ENCODE data around the gene PPFIA2.
"Not testable (repeated sequence)": the region's sequence is repeated elsewhere in the genome, so short reads cannot be mapped to it uniquely, and the experiment has no call there.

Gene PPFIA2

GRCh38 chr12:81212996-81213696, 546.0 kb downstream of the PPFIA2 start:
- in situ Hi-C loops (cut with HindIII; ENCODE audit: low sequenced_read_pairs): no loop called here
- TF ChIP-seq, protein P1, sequence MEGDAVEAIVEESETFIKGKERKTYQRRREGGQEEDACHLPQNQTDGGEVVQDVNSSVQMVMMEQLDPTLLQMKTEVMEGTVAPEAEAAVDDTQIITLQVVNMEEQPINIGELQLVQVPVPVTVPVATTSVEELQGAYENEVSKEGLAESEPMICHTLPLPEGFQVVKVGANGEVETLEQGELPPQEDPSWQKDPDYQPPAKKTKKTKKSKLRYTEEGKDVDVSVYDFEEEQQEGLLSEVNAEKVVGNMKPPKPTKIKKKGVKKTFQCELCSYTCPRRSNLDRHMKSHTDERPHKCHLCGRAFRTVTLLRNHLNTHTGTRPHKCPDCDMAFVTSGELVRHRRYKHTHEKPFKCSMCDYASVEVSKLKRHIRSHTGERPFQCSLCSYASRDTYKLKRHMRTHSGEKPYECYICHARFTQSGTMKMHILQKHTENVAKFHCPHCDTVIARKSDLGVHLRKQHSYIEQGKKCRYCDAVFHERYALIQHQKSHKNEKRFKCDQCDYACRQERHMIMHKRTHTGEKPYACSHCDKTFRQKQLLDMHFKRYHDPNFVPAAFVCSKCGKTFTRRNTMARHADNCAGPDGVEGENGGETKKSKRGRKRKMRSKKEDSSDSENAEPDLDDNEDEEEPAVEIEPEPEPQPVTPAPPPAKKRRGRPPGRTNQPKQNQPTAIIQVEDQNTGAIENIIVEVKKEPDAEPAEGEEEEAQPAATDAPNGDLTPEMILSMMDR (IDR thresholded peaks at IDR 0.05; ENCODE audit: low read depth, low read length): no peak
- no peak for DNase-seq (ENCODE audit: low read depth, low spot score)
- no peak overlapping the region for H3K4me3 ChIP-seq (ENCODE audit: low read depth, low read length)

DNA sequence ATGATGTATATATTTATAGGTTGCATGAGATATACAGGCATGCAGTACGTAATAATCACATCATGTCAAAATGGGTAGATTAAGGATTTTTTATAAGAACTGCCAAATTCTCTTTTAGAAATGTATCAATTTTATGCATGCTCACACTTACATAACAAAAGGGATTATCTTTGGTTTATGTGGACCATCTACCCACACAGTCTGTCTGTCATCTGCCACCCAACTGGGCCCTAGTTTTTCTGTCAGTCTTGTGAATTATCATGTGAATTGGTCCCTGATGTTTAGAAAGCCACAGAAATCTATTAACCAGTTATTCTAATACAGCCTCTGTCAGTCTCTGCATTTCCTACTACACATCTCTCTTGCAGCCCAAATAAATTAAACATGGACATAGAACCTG, 547.8 kb downstream of the PPFIA2 start:
- no peak overlapping the region for H3K4me3 ChIP-seq (ENCODE audit: low read depth, low read length)
- TF ChIP-seq, protein P1 (IDR thresholded peaks at IDR 0.05; ENCODE audit: low read depth, low read length): no peak
- in situ Hi-C loops (cut with HindIII; ENCODE audit: low sequenced_read_pairs): no loop called here
- DNase-seq (ENCODE audit: low read depth, low spot score): no peak

GRCh38 chr12:81209772-81210225, 549.4 kb downstream of the PPFIA2 start:
- peak; percentile 71 for DNase-seq (ENCODE audit: low read depth, low spot score)
- in situ Hi-C loops (cut with HindIII; ENCODE audit: low sequenced_read_pairs); H3K4me3 ChIP-seq (ENCODE audit: low read depth, low read length): not testable (repeated sequence)

- in situ Hi-C loops (cut with HindIII; ENCODE audit: low sequenced_read_pairs): no loop called here
- no peak overlapping the region for H3K4me3 ChIP-seq (ENCODE audit: low read depth, low read length)
- DNase-seq (ENCODE audit: low read depth, low spot score): peak; percentile 22
- TF ChIP-seq, protein P1 (IDR thresholded peaks at IDR 0.05; ENCODE audit: low read depth, low read length): no peak
These were observed 550.1 kb downstream of the PPFIA2 start for GRCh38 chr12:81209012-81209411.

DNA sequence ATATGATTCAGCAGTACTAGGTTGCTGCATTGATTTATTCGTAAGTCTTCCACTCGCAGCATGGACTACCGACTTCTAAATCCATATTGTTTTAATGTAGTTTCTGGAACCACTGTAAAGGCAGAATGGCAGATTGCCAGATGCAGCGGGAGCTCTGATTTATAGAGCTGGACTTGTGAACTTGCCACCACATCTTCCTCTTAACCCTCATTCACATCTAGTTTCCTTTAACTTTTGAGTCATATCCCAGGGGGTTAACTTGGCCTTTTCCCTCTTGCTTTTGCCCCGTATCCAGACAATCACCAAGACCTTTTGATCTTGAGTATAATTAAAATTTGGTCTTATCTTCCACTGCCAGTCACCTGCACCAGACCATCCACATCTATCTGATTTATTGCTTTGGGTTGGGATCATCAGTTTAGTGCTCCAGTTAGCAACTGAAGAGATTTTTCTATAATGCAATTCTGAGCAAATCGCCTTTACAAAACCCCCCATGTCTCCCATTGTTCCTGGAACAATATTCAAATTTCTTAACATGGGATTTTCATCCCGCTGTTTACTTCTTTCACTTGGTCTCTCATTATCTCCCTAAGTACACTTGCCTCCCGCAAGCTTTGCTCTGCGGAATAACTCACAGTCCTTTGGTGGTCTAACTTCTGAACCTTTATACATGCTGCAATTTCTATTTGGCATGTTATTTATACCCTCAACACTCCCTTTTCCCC, 550.8 kb downstream of the PPFIA2 start:
- in situ Hi-C loops (cut with HindIII; ENCODE audit: low sequenced_read_pairs): no loop called here

More for the DNA sequence above, 550.8 kb downstream of the PPFIA2 start:
- TF ChIP-seq, protein P1 (IDR thresholded peaks at IDR 0.05; ENCODE audit: low read depth, low read length): no peak
- H3K4me3 ChIP-seq (ENCODE audit: low read depth, low read length): no peak overlapping the region
- peak; percentile 44 for DNase-seq (ENCODE audit: low read depth, low spot score)

Measured in astrocyte of the spinal cord (primary cell).